Measurements from ENCODE around the gene UBL3. TPM values are rescaled to one million over a fixed set of nuclear protein-coding genes. Genes with fewer than 3 reads are reported as not detected.

The UBL3 gene, protein sequence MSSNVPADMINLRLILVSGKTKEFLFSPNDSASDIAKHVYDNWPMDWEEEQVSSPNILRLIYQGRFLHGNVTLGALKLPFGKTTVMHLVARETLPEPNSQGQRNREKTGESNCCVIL
- 10 to 100 TPM; 20.6 to 46.7 (median 42.1) TPM for polyA plus RNA-seq
- long read RNA-seq, donor 1, full-length matches to known transcripts = 21 of 21 reads
- long read RNA-seq, donor 1, partial matches to known transcripts = 0 of 21 reads
- long read RNA-seq, donor 1, other reads (novel, unspliced or antisense) = 0 of 21 reads
- long read RNA-seq, donor 2, full-length matches to known transcripts = 5 of 5 reads
- long read RNA-seq, donor 2, partial matches to known transcripts = 0 of 5 reads
- long read RNA-seq, donor 2, other reads (novel, unspliced or antisense) = 0 of 5 reads
- long read RNA-seq, donor 3, full-length matches to known transcripts = 8 of 8 reads
- long read RNA-seq, donor 3, partial matches to known transcripts = 0 of 8 reads
- long read RNA-seq, donor 3, other reads (novel, unspliced or antisense) = 0 of 8 reads
- long read RNA-seq, donor 4 = 0 reads
- long read RNA-seq, donor 5, full-length matches to known transcripts = 3 of 3 reads
- long read RNA-seq, donor 5, partial matches to known transcripts = 0 of 3 reads
- long read RNA-seq, donor 5, other reads (novel, unspliced or antisense) = 0 of 3 reads
- long read RNA-seq, donor 6, full-length matches to known transcripts = 16 of 33 reads
- long read RNA-seq, donor 6, partial matches to known transcripts = 17 of 33 reads
- long read RNA-seq, donor 6, other reads (novel, unspliced or antisense) = 0 of 33 reads
- long read RNA-seq, donor 7 = 0 reads
- long read RNA-seq, donor 8, full-length matches to known transcripts = 3 of 3 reads
- long read RNA-seq, donor 8, partial matches to known transcripts = 0 of 3 reads
- long read RNA-seq, donor 8, other reads (novel, unspliced or antisense) = 0 of 3 reads
- long read RNA-seq, donor 9, full-length matches to known transcripts = 6 of 6 reads
- long read RNA-seq, donor 9, partial matches to known transcripts = 0 of 6 reads
- long read RNA-seq, donor 9, other reads (novel, unspliced or antisense) = 0 of 6 reads
- long read RNA-seq, donor 10, full-length matches to known transcripts = 21 of 21 reads
- long read RNA-seq, donor 10, partial matches to known transcripts = 0 of 21 reads
- long read RNA-seq, donor 10, other reads (novel, unspliced or antisense) = 0 of 21 reads

DNA sequence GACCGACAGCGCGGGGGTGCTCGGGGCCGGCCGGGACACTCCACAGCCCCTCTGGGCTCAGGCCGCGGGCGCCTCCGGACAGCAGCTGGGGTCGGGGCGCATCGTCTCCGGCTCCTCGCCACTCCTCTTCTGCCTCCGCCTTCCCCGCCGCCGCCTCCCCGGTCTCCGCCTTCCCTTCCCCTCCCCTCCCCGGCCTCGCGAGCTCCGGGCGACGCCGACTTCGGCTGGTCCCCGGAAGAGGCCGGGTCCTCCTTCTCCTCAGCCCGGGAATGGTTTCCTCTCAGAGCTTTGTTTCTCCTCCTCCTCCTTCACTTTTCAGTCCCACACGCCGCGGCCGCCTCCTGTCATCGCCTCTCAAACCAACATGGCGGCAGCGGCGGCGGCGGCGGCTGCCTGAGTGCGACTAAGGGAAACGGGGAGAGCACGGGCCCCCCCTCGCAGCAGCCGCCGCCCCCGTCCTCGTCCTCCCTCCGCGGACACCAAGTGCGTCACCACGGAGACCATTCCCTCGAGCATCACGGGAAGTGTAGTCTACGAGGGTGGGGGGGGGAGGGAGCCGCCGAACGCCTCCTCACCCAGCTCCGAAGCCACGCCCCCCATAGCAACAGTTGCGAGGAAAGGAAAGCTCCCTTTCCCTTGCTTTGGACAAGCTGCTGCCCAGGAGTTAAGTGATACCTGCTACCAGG is at the start of gene UBL3:
Gene UBL3 (minus strand): TSS at position 405 of the 686 bp plus-strand sequence. CDS start 1,079 bp downstream, outside the sequence.
- Histone ChIP-seq H3K4me3 (ENCODE audit: low read depth in 1 of 3, low read length in 3 of 3) (peak within 1 kb of the TSS; percentile 81 to 97 (median 87)), H3K4me1 (ENCODE audit: control insufficient read depth in 3 of 3, insufficient read depth in 2 of 3, low read depth in 1 of 3, low read length in 2 of 3) (peaks cover 0 to 7% (median 0%) of the 10 kb centered on the region in 3 donors), H3K36me3 (ENCODE audit: control insufficient read depth in 3 of 3, insufficient read depth in 2 of 3, low read depth in 1 of 3, low read length in 3 of 3) (no peaks in the 10 kb centered on the region), H3K27me3 (ENCODE audit: control insufficient read depth in 3 of 3, insufficient read depth in 3 of 3, low read length in 3 of 3) (no peaks in the 10 kb centered on the region), H3K9me3 (ENCODE audit: control insufficient read depth in 2 of 2, insufficient read depth in 1 of 2, low read depth in 1 of 2, low read length in 1 of 2) (no peaks in the 10 kb centered on the region), H3K27ac (ENCODE audit: low read depth in 1 of 3, low read length in 2 of 3) (peak within 1 kb of the TSS; percentile 98 to 99 (median 99))
- DNase-seq = peak; percentile 99 to 100
- 1% methylated on average over 46 to 64 of the region's 64 CpGs for WGBS, 3 donors
- no peak for FAIRE-seq

DNA sequence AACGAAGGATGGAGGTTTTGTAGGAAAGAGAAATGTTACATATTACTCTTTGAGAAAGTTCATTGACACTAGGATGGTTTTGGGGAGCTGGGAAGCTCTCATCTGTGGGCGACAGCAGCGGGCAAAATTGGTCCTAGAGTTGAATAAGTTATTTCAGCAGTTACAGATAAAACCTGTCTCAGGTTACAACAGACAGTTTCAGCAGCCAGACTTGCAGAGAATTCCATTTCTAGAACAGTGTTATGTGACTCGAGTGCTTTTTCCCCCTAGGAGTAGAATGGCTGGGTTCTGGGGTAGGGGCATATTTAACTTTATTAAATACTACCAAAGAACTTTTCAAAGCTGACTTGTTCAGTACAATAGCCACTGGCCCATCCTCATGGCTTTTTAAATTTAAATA is 46.7 kb upstream of the UBL3 start:
- FAIRE-seq (no peak), DNase-seq (no peak)
- Histone ChIP-seq H3K27me3 (ENCODE audit: control insufficient read depth in 3 of 3, insufficient read depth in 3 of 3, low read length in 3 of 3) (no peaks in the 10 kb centered on the region), H3K4me1 (ENCODE audit: control insufficient read depth in 3 of 3, insufficient read depth in 2 of 3, low read depth in 1 of 3, low read length in 2 of 3) (peaks cover 0 to 3% (median 3%) of the 10 kb centered on the region in 3 donors), H3K4me3 (ENCODE audit: low read depth in 1 of 3, low read length in 3 of 3) (no peak overlapping the region), H3K36me3 (ENCODE audit: control insufficient read depth in 3 of 3, insufficient read depth in 2 of 3, low read depth in 1 of 3, low read length in 3 of 3) (no peaks in the 10 kb centered on the region), H3K9me3 (ENCODE audit: control insufficient read depth in 2 of 2, insufficient read depth in 1 of 2, low read depth in 1 of 2, low read length in 1 of 2) (no peaks in the 10 kb centered on the region), H3K27ac (ENCODE audit: low read depth in 1 of 3, low read length in 2 of 3) (no peak overlapping the region)
- 79 to 91% (median 87%) methylated on average over 4 of the region's 4 CpGs for WGBS, 3 donors

DNA sequence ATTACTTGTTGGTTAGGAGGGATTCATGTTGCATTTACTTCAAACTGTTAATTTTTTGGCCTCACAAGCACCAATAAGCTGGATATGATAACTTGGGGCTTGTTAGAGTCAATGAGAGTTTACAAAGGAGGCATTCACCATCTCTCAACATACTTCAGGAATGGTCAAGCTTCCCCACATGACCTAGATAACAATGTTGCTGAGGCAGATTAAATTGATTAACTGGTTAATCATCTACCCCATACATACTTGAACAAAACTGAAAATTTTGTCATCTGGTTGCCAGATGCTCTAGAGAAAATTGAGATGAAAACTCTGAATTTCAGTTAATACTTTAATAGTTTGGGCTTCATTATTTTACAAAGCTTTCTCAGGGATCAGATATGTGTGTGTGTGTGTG is 43.0 kb upstream of the UBL3 start:
- Histone ChIP-seq H3K9me3 (ENCODE audit: control insufficient read depth in 2 of 2, insufficient read depth in 1 of 2, low read depth in 1 of 2, low read length in 1 of 2) (no peaks in the 10 kb centered on the region), H3K36me3 (ENCODE audit: control insufficient read depth in 3 of 3, insufficient read depth in 2 of 3, low read depth in 1 of 3, low read length in 3 of 3) (no peaks in the 10 kb centered on the region), H3K4me1 (ENCODE audit: control insufficient read depth in 3 of 3, insufficient read depth in 2 of 3, low read depth in 1 of 3, low read length in 2 of 3) (no peaks in the 10 kb centered on the region), H3K4me3 (ENCODE audit: low read depth in 1 of 3, low read length in 3 of 3) (no peak overlapping the region), H3K27me3 (ENCODE audit: control insufficient read depth in 3 of 3, insufficient read depth in 3 of 3, low read length in 3 of 3) (no peaks in the 10 kb centered on the region), H3K27ac (ENCODE audit: low read depth in 1 of 3, low read length in 2 of 3) (no peak overlapping the region)
- FAIRE-seq (no peak), DNase-seq (peak in 1 of 2 donors; percentile 31)

DNA sequence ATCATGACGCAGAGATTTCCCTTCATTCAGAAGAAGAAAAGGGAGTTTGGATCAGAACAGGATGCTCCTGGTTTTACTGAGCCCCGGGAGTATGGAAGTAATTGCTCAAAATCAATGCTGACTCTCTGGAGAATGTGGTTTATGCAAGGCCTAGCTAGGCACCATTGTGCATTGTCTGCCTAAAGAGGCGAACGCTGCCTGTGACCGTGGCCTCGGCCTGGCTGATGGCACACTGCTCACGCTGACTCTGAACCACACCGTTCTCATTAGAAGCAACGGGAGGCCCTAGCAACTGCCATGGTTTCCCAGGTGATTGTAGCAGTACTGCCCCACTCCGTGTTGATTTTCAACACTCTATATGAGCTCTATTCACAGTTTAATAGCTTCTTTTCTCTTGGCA is 41.7 kb upstream of the UBL3 start:
- DNase-seq (no peak), FAIRE-seq (no peak)
- 83 to 94% (median 90%) methylated on average over 10 of the region's 10 CpGs for WGBS, 3 donors
- no peaks in the 10 kb centered on the region for H3K4me1 ChIP-seq (ENCODE audit: control insufficient read depth in 3 of 3, insufficient read depth in 2 of 3, low read depth in 1 of 3, low read length in 2 of 3)
- no peak overlapping the region for H3K27ac ChIP-seq (ENCODE audit: low read depth in 1 of 3, low read length in 2 of 3)
- H3K36me3 ChIP-seq (ENCODE audit: control insufficient read depth in 3 of 3, insufficient read depth in 2 of 3, low read depth in 1 of 3, low read length in 3 of 3) = no peaks in the 10 kb centered on the region
- H3K27me3 ChIP-seq (ENCODE audit: control insufficient read depth in 3 of 3, insufficient read depth in 3 of 3, low read length in 3 of 3) = no peaks in the 10 kb centered on the region
- no peak overlapping the region for H3K4me3 ChIP-seq (ENCODE audit: low read depth in 1 of 3, low read length in 3 of 3)
- no peaks in the 10 kb centered on the region for H3K9me3 ChIP-seq (ENCODE audit: control insufficient read depth in 2 of 2, insufficient read depth in 1 of 2, low read depth in 1 of 2, low read length in 1 of 2)

DNA sequence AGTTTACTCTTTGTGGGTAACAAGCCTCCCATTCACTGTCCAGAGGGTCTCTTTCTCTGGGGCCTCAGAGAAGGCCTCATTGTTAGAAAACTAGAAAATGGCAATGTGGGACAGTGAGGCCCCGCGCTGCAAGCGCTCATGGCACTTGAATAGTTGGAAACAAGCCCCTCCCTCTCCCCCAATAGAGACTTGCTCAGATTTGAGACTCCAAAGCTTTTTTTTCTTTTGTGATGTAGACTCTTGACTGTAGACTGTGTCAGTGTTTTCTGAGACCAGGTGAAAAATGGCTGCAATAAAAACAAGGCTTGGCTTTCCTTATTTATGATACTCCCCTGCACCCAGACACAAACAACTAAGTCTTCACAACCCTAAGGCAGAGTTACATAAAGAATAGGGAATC is 38.7 kb upstream of the UBL3 start:
- FAIRE-seq (no peak), DNase-seq (no peak)
- Histone ChIP-seq H3K36me3 (ENCODE audit: control insufficient read depth in 3 of 3, insufficient read depth in 2 of 3, low read depth in 1 of 3, low read length in 3 of 3) (no peaks in the 10 kb centered on the region), H3K9me3 (ENCODE audit: control insufficient read depth in 2 of 2, insufficient read depth in 1 of 2, low read depth in 1 of 2, low read length in 1 of 2) (no peaks in the 10 kb centered on the region), H3K27me3 (ENCODE audit: control insufficient read depth in 3 of 3, insufficient read depth in 3 of 3, low read length in 3 of 3) (no peaks in the 10 kb centered on the region), H3K27ac (ENCODE audit: low read depth in 1 of 3, low read length in 2 of 3) (no peak overlapping the region), H3K4me3 (ENCODE audit: low read depth in 1 of 3, low read length in 3 of 3) (no peak overlapping the region), H3K4me1 (ENCODE audit: control insufficient read depth in 3 of 3, insufficient read depth in 2 of 3, low read depth in 1 of 3, low read length in 2 of 3) (no peaks in the 10 kb centered on the region)
- WGBS, 3 donors = 95 to 98% (median 98%) methylated on average over 3 of the region's 3 CpGs

DNA sequence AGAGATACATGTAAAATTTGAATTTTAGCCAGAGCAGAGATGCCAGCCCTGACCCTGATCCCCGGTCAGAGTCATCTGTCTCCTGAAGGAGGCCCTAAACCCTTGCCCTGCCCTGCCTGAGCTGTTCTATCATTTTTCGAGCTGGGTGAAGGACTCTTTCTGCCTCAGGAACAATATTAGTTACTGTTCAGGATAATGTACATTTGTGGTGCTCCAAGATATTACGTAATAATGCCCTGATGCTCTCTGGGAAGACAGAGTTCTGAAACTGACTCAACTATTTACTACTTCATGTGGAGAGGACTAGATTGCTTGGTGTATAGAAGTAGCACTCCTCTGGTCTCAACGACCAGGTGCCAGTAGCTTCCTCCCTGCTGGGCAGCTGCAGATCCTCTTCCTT is 37.9 kb upstream of the UBL3 start:
- H3K4me1 ChIP-seq (ENCODE audit: control insufficient read depth in 3 of 3, insufficient read depth in 2 of 3, low read depth in 1 of 3, low read length in 2 of 3) = no peaks in the 10 kb centered on the region
- DNase-seq (no peak), FAIRE-seq (no peak)
- no peaks in the 10 kb centered on the region for H3K27me3 ChIP-seq (ENCODE audit: control insufficient read depth in 3 of 3, insufficient read depth in 3 of 3, low read length in 3 of 3)
- WGBS, 3 donors = 57 to 71% (median 71%) methylated on average over 4 of the region's 4 CpGs
- H3K36me3 ChIP-seq (ENCODE audit: control insufficient read depth in 3 of 3, insufficient read depth in 2 of 3, low read depth in 1 of 3, low read length in 3 of 3) = no peaks in the 10 kb centered on the region
- no peak overlapping the region for H3K27ac ChIP-seq (ENCODE audit: low read depth in 1 of 3, low read length in 2 of 3)
- H3K4me3 ChIP-seq (ENCODE audit: low read depth in 1 of 3, low read length in 3 of 3) = no peak overlapping the region
- no peaks in the 10 kb centered on the region for H3K9me3 ChIP-seq (ENCODE audit: control insufficient read depth in 2 of 2, insufficient read depth in 1 of 2, low read depth in 1 of 2, low read length in 1 of 2)

DNA sequence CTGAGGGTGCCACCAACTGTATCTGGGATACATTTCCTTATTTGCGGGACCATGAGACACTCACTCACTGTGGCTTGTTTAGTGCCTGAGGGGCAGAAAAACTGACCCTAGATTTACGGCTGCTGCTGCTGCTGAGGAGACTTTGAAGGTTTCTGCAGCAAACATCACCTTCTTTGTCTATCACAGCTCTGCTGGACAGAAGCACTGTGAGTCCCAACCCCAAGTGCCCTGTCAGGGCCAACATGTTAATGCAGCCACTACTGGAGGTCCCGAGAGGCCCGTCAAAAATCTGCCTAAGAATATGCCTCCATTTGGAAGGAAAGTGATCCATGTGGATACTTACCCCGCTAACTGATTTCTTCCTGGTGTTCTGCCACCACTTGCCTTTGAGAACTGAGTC is 37.3 kb upstream of the UBL3 start:
- Histone ChIP-seq H3K4me3 (ENCODE audit: low read depth in 1 of 3, low read length in 3 of 3) (no peak overlapping the region), H3K27me3 (ENCODE audit: control insufficient read depth in 3 of 3, insufficient read depth in 3 of 3, low read length in 3 of 3) (no peaks in the 10 kb centered on the region), H3K9me3 (ENCODE audit: control insufficient read depth in 2 of 2, insufficient read depth in 1 of 2, low read depth in 1 of 2, low read length in 1 of 2) (no peaks in the 10 kb centered on the region), H3K36me3 (ENCODE audit: control insufficient read depth in 3 of 3, insufficient read depth in 2 of 3, low read depth in 1 of 3, low read length in 3 of 3) (no peaks in the 10 kb centered on the region), H3K4me1 (ENCODE audit: control insufficient read depth in 3 of 3, insufficient read depth in 2 of 3, low read depth in 1 of 3, low read length in 2 of 3) (no peaks in the 10 kb centered on the region), H3K27ac (ENCODE audit: low read depth in 1 of 3, low read length in 2 of 3) (no peak overlapping the region)
- DNase-seq = no peak
- FAIRE-seq = no peak
- WGBS, 3 donors = 82 to 91% (median 88%) methylated on average over 5 of the region's 5 CpGs

Measured in small intestine (tissue), 16 donors.